Left renal pelvis (tissue), 4 donors: ENCODE measurements around the gene MAP3K20. TPM values are rescaled to one million over a fixed set of nuclear protein-coding genes. Genes with fewer than 3 reads are reported as not detected.
A peak's percentile ranks its signal among the peaks of the same experiment; 100 is the strongest.
"Not testable (repeated sequence)": the region's sequence is repeated elsewhere in the genome, so short reads cannot be mapped to it uniquely, and the experiment has no call there.

ENCODE experiments used
- DNase-seq, 4 donors: peaks; one replicate each; pipeline ENCODE4 v3.0.0-alpha.2; 2013; ENCODE audit warnings: low read depth in 4 of 4, low spot score in 3 of 4
- polyA plus RNA-seq, 4 donors: library from polyadenylated mRNA; unstranded; fragments of 120-200 nt; gene quantifications; one replicate each; pipeline ENCODE4 v1.2.1, GENCODE V29; 2013; ENCODE audit not compliant: insufficient read length in 4 of 4

MAP3K20 gene
- polyA plus RNA-seq, 4 donors, result 25.2 to 45.3 (median 27.6) TPM

DNA sequence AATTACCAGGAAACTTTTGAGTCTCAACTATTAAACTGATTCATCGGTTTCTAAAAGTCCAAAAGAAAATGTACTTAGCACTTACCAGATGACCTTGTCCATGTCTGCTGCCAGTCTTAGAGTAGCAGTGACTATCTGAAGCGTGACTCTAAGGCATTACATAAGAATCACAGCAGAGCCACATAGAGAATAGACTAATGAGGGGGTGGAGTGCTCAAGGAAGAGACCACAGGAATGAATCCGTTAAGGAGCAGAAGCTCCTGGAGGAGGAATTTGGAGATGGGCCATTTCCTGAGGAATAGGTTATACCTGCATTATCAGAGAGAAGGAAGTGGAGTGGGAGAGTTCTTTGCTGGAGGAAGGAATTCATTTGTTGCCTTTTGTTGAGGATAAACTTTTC, 116.0 kb downstream of the MAP3K20 start:
- no peak for DNase-seq

DNA sequence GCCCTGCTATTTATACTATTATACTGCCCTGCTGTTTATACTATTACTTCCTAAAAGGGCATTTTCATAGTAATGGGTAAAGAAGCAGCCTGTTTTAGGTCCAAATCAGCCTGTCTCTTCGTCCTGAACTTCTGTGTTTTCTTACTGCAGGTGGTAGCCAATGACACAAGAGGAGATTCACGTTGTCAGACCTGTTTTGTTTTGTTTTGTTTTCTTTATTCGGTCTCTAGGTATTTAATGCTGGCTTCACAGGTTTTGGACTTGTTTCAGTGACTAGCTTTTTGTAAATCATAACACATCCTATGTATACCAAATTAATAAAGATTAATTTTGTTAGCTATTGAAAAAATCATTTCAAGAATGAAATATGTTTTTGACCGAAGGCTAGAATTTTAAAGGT, 116.4 kb downstream of the MAP3K20 start:
- no peak for DNase-seq

DNA sequence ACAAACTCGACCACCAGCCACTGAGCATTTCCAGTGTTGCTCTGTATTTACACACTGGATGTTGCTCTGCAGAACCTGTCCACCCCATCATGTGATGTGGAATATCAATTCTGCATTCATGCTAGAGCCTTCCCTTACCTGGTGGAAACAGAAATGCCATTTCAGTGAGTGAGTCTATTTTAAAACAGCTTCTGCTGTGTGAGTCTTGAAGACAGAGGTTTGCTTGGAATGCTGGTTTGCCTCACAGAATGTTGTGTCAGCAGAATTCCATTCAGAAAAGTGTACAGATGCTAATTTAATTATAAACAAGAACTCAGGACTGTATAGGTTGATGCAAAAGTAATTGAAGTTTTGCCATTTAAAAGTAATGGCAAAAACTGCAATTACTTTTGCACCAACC, 118.3 kb downstream of the MAP3K20 start:
- DNase-seq, result no peak

- DNase-seq, result no peak
Observed at GRCh38 chr2:173195100-173195499, 119.5 kb downstream of the MAP3K20 start.

DNA sequence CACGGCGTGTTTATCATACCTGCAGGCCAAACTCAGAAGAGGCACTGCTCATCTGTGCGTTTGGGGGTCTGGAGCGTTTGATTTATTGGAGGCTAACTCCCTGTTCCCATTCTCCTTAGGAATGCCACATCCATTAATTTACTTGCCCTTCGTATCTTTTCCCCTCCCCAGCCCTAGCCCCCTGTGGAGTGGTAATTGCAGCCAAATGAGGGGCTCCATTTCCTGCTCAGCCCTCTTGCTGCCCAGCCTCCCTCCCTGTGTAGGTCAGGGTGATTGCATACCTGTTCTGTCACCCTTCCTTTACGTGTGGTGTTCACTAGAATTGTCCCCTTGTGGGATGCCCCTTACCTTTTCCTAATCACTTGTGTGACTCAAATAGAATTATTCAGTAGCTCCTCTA, 120.4 kb downstream of the MAP3K20 start:
- DNase-seq, result no peak

- no peak for DNase-seq
Observed at GRCh38 chr2:173196638-173197037, 121.0 kb downstream of the MAP3K20 start.

DNA sequence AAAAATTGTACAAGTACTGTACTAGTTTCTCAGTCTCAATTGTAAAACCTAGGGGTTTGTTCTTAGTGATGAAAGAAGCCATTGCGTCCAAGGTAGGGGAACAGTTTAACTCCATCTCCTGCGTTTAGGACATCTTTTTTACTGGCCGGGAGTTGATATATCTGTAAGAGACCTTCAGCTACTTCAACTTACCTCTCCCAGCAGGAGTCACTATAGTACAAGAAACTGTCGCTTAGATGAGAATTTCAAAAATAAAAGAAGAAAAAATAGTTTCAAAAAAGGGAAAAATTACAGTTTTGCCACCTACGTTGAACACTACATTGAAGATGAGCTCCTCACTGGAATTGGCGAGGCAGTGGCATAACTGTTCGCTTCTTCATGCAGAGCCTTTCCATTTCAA, 122.7 kb downstream of the MAP3K20 start:
- DNase-seq, result no peak

DNA sequence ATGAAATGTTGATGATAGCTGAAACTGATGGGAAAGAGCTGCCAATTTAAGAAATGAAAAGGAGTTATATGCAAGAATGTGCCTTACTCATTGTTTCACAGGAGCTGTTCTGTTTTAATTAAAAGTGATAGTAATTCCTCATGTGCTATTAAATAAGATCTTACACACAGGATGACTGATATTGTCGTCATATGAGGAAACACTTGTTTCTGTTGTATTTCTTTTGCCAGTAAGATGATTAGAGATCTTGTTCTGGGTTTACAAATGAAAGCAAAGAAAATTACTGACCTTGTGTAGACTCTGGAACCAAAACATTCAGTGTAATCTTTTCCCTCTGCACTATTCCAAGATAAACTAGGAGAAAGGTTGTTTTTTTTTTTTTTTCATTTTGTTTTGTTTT, 123.6 kb downstream of the MAP3K20 start:
- DNase-seq, result no peak

GRCh38 chr2:173202570-173202969, 126.9 kb downstream of the MAP3K20 start:
- no peak for DNase-seq

DNA sequence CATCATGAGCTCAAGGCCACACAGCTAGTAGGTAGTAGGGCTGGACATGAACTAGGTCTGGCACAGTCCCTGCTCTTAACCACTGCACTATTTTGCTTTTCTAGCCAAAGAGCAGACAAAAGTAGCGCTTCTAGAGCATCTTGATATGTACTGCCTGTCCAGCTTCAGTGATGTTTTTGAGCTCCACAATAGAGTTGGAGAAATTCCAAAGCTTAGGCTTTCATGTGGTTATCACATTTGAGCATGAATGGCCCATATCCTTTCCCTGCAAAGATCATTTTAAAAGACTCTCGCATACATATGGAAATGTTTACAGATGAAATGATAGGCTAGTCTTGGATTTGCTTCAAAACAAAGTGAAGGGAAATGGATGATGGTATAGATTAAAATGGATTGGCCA, 128.7 kb downstream of the MAP3K20 start:
- no peak for DNase-seq

GRCh38 chr2:173205375-173205774, 129.7 kb downstream of the MAP3K20 start:
- no peak for DNase-seq

- not testable (repeated sequence) for DNase-seq
Observed at GRCh38 chr2:173207124-173207523, 131.5 kb downstream of the MAP3K20 start.

GRCh38 chr2:173210270-173211196, 134.9 kb downstream of the MAP3K20 start:
- DNase-seq, result peak; percentile 46 to 62 (median 55)

- no peak for DNase-seq
Observed at GRCh38 chr2:173213181-173213580, 137.5 kb downstream of the MAP3K20 start.

DNA sequence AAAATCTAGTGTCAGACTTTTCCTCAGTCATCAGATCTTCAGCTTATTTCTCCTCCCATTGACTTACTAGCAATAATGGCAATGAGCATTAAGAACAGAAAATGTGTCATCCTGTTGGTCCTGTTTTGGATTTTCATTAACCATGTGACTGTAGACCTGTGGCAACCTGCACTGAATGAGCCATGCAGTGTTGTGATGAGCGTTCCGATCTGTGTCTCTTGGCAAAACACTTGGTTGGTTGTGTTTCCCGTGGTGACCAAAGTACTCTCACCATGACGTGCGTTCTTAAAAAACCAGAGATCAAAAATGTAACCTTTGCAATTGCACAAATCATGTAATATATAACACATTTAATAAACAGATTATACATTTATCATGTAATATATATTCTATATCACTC, 138.6 kb downstream of the MAP3K20 start:
- DNase-seq, result no peak

DNA sequence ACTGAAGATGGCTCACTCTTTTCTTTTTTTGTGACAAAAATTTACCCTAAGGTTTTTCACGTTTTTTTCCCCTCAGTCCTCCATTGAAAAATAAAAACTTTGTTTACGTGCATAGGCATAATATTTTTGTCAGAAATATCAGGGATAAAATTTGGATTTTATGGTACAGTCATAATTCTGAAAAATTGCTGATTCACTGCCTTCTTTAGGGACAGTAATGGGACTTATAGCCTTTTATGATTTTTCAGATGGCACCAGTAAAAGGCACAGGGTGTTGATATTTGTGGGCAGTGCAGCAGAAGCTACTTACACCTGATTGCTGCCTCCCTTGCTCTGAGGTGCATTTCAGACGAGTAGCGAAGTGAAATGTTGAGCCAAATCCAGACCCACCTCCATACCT, 139.7 kb downstream of the MAP3K20 start:
- DNase-seq, result no peak

GRCh38 chr2:173216051-173216450, 140.4 kb downstream of the MAP3K20 start:
- DNase-seq, result no peak

DNA sequence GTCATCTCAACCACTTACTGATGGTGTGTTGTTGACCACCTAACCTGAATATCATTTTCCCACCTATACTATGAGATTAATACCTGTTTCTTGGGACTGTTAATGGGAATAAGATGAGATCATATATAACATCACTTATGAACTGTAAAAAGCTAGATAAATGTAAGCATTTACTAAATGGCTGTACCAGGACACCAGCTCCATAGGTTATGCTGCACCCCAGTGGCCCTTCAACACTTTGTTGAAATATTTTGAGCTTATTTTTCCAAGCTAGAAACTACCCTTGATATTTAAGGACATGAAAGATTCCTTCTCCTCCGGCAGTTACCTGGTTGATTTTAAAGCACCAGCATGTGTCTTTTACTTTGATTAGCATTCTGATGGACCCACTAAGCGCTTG, 141.0 kb downstream of the MAP3K20 start:
- DNase-seq, result no peak

DNA sequence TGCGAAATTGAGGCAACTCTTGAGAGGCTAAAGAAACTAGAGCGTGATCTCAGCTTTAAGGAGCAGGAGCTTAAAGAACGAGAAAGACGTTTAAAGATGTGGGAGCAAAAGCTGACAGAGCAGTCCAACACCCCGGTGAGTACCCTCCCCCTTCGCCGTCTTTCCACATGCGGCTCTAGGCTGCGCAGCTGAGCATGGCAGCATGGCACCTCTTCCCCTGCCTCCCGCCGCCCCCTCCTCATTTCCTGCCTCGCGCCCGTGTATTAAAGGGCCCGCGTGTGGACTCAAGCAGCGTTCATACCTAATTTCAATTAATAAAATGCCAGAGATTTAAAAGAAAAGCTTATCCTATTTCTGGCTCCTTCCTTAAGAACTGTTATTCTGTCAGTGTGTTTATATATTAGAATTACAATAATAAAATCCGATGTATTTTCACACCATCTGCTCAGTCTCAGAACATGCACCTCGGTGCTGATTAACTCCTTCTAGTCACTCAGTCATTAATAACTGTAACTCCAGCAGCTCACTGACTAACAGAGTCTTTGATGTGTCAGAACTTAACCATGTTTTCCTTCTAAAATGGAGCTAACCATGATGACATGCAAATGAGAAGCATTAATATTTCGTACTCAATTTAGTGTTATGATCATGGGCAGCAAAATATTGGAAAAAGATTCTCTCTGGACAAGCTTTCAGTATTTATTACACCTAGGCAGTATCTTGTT, 141.6 kb downstream of the MAP3K20 start:
- no peak for DNase-seq

DNA sequence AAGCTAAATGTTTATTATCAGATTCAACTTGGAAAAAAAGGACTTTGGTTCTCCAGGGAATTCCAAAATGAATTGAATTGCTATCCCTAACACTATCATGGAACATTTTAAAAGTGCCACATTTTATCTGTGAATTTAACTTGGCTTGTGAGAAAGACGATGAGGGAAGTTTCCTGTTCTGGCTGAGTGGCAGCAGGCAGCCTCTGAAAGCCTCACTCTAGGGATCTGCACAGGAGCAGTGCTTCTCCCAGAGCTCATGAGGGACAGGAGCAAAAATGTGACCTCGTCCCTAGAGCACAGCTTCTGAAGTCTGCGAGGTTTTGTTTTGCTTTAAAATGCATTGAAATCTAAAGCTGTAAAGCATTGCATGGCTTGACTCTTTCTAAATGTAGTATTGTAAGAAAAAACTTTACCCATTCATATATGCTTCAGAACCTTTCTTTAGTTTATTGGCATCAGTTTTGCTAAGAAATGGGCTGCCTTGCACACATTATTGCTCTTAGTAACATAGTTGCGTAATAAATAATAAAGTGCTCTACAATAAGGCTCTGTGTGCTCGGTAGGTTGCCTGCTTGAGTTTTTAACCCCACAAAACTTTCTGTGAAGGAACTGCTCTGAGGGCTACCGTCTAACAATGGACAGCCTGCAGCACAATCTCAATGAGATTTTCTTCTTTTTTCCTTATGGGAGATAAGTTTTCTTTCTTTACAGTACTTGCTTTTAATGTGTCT, 142.8 kb downstream of the MAP3K20 start:
- DNase-seq, result no peak

DNA sequence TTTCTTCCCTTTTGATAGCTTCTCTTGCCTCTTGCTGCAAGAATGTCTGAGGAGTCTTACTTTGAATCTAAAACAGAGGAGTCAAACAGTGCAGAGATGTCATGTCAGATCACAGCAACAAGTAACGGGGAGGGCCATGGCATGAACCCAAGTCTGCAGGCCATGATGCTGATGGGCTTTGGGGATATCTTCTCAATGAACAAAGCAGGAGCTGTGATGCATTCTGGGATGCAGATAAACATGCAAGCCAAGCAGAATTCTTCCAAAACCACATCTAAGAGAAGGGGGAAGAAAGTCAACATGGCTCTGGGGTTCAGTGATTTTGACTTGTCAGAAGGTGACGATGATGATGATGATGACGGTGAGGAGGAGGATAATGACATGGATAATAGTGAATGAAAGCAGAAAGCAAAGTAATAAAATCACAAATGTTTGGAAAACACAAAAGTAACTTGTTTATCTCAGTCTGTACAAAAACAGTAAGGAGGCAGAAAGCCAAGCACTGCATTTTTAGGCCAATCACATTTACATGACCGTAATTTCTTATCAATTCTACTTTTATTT, 145.6 kb downstream of the MAP3K20 start:
- no peak for DNase-seq
